Activated gamma-delta T cell treated with anti-CD3 and anti-CD28 coated beads, Interleukin-2, amount 50 U/mL, for 16 hours (primary cell): Measurements from ENCODE around the gene SUMO2.
"Not testable (repeated sequence)": the region's sequence is repeated elsewhere in the genome, so short reads cannot be mapped to it uniquely, and the experiment has no call there.

Experiments
- DNase-seq: peaks from one replicate; pipeline ENCODE4 v3.0.0-alpha.2; 2020; ENCODE audit warnings: low read depth

Gene SUMO2

DNA sequence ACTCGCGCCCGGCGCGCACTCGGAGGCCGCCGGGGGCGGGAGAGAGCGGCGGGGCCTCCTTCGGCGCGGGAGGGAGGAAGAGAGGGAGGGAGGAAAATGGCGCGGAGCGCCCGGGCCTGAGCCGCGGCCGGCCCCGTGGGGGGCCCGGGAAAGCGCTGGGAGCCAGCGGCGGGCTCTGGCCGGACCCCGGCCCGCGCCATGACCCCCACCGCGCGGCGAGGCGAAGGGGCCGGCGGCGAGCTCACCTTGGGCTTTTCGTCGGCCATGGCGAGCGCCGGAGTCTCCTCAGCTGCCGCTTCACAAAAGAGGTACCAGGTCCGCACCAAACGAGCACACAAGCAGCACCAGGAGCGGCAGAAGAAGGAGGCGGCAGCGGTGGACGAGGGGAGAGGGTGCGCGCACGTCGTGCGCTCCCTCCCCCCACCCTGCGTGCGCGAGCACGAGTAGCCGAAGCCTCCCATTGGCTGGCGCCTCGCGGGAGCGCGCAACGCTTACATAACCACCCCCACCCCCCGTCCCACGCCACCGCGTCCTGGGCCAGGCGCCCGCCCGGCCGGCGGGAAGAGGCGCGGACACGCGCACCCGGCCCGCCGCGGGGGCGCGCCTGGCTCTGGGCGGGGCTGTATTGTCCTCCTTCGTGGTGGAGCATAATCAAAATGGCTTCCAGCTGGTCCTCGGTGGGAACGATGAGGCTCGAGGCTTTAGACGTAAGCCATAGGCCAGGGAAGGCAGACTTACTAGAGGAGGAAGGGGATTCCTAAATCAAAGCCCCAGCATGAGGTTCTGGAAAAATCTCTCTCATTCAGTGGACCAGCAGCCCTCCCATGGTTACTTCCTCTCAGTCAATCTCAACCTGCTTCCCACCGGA lies at the start of gene SUMO2:
TSS of gene SUMO2 (minus strand) at position 391 of the 868 bp plus-strand sequence. CDS start at position 266, 125 bp downstream.
- peak; percentile 93 for DNase-seq

DNA sequence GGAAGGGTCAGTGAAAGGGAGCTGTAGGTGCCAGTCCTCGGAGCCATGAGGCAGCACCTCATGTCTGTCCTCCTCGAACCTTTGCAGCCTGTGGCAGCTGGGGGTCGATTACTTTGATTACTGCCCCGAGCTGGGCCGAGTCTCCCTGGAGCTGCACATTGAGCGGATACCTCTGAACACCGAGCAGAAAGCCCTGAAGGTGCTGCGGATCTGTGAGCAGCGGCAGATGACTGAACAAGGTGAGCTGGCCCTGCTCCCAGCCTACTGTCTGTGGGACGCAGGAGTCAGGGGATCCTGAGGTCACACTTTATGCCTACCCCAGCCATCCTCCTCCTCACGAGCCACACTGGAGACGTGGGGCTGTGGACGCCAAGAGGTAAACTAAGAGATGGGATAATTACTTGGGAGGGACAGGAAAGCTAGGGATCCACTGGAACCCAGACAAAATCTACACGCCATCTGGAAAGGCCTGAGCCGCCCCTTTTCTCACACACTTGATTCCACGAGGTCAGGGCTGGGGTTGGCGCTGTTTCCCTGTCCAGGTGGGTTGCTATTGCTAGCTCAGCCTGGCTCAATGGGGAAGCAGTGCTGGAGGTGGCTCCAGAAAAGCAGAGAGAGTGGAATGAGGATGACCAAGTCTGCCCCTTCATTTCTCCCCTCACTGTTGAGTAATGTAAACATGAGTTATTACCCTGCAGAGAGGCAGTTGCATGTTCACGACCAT lies 49.1 kb upstream of the SUMO2 start:
- no peak for DNase-seq

DNA sequence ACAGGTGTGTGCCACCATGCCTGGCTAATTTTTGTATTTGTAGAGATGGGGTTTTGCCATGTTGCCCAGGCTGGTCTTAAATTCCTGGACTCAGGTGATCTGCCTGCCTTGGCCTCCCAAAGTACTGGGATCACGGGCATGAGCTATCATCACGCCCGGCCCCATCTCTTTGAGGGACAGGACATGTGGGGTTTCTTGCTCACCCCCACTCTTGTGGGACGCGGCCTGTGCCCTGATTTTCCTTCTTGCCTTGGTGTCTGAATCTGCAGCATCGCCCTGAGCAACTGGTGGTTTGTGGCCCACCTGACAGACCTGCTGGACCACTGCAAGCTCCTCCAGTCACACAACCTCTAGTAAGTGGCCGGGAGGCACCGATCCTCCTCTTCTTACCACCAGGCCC lies 48.3 kb upstream of the SUMO2 start:
- DNase-seq, result no peak

- DNase-seq, result no peak
These were observed 46.1 kb upstream of the SUMO2 start for GRCh38 chr17:75228847-75229246.

GRCh38 chr17:75228305-75228704 lies 45.5 kb upstream of the SUMO2 start:
- no peak for DNase-seq

GRCh38 chr17:75227729-75228128 lies 45.0 kb upstream of the SUMO2 start:
- no peak for DNase-seq

GRCh38 chr17:75225016-75225415 lies 42.3 kb upstream of the SUMO2 start:
- no peak for DNase-seq

DNA sequence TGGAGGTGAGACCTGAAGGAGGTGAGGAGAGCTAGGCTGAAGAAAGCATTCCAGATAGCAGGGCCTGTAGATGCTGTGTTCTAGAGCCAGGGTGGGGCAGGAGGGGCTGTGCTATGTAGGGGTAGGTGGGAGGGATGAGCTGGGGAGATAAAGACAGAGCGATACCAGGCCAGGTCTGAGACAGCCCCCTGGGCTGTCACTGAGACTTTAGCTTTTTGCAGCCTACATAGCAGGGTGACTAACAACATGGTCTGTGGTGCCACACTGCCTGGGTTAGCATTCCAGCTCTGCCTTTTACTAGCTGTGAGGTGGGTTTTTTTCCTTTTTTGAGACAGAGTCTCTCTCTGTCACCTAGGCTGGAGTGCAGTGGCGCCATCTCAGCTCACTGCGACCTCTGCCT lies 37.1 kb upstream of the SUMO2 start:
- no peak for DNase-seq

- no peak for DNase-seq
These were observed 35.4 kb upstream of the SUMO2 start for GRCh38 chr17:75218131-75218530.

- DNase-seq, result no peak
These were observed 26.3 kb upstream of the SUMO2 start for GRCh38 chr17:75209061-75209460.

- DNase-seq, result no peak
These were observed 25.4 kb upstream of the SUMO2 start for GRCh38 chr17:75208161-75208560.

DNA sequence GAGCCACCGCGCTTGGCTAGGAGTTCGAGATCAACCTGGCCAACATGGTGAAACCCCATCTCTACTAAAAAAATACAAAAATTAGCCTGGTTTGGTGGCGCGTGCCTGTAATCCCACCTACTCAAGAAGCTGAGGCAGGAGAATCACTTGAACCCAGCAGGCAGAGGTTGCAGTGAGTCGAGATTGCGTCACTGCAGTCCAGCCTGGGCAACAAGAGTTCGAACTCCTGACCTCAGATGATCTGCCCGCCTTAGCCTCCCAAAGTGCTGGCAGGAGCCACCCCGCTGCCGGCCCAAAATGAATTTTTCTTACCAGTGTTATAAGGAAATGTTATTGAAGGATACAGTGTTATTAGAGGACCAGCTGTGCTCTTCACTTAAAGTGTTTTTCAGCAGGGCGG lies 25.0 kb upstream of the SUMO2 start:
- no peak for DNase-seq

GRCh38 chr17:75207050-75207407 lies 24.3 kb upstream of the SUMO2 start:
- DNase-seq, result not testable (repeated sequence)

DNA sequence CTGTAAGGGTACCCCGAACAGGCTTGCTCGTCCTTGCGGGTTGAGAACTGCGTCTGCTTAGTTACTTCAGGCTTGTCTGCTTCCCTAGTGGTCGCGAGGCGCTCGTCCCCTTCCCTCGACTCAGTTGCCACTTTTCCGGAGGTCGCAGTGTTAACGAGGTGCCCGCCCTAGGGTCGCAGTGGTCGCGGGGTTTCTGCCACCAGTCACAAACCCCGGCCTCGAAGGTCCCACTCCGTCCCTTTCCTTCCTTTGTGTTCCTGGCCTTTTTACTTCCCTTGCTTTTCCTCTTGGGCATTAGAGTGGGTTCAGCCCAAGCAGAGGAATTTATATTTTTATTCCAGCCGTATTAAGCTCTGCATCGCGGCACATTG lies 23.0 kb upstream of the SUMO2 start:
- DNase-seq, result no peak

DNA sequence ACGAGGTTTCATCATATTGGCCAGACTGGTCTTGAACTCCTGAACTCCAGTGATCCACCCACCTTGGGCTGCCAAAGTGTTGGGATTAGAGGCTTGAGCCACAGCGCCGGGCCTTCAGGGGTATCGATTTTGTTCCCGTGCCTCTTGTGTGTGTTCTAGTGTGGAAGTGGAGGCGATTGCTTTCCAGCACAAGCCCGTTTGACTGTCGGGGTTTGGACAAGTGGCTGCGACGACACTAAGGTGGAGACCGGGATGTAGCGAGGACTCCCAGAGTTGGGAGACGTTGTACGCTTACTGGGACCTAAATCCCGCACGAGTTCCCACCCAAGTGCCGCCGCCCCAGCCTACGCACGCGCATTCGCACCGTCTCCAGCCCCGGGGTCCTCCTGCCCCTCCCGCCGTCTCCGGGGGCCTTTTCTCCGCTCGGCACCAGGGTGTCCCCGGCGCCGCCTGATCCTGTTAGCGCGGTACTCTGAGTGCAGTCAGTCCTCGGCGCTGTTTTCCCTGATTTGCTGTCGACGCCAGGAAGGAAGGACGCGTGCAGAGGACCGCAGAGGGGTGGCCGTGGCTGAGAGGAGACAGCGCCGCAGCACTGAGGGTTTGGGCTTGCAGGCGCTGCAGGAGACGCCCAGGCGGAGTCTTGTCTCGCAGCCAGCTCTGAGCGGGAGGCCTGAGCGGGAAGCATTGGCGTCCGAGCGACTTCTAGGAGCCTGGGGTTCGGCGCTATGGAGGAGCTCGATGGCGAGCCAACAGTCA lies 22.5 kb upstream of the SUMO2 start, which contains the start of gene NUP85:
TSS of gene NUP85 (plus strand) at position 643 of the 756 bp plus-strand sequence. CDS start at position 726, 83 bp downstream.
- DNase-seq, result peak; percentile 89

DNA sequence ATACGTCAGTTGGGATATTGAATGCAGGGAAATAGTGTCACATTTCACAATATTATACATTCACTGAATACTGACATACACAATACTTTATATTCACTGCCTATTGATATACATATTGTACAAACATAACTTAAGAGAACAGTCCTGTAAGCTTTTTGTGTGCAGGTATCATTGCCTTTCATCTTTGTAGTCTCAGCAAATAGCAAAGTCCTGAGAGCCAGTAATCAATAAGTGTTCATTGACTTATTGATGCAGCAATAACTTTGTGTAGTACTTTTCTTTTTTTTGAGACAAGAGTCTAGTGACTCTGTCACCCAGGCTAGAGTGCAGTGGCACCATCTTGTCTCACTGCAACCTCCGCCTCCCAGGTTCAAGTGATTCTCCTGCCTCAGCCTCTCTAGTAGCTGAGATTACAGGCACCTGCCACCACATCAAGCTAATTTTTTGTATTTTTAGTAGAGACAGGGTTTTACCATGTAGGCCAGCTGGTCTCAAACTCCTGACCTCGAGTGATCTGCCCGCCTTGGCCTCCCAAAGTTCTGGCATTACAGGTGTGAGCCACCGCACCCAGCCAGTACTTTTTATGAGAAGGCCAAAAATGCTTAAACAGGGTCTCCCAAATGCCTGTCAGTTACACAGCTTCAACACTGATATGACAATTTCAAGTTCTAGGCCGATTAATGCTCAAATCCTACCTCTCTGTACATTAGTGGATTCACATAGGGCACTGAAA lies 17.3 kb upstream of the SUMO2 start:
- DNase-seq, result no peak

DNA sequence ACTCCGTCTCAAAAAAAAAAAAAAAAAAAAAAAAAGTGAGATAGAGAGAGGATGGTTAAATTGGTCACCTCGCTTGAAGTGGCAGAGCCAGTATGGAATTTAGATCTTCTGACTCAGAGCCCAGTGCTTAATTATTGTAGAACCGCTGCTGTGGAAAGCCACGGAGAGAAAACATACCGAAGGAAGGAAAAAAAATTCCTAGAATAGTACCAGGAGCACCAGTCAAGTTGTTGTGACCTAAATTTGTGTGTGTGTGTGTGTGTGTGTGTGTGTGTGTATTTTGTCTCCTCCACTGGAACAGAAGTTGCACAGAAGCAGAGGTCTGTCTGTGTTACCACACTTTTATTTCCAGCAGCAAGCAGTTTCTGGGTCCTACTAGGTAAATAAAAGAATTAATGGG lies 12.1 kb upstream of the SUMO2 start:
- no peak for DNase-seq

- DNase-seq, result no peak
These were observed 8.8 kb upstream of the SUMO2 start for GRCh38 chr17:75191584-75191983.

DNA sequence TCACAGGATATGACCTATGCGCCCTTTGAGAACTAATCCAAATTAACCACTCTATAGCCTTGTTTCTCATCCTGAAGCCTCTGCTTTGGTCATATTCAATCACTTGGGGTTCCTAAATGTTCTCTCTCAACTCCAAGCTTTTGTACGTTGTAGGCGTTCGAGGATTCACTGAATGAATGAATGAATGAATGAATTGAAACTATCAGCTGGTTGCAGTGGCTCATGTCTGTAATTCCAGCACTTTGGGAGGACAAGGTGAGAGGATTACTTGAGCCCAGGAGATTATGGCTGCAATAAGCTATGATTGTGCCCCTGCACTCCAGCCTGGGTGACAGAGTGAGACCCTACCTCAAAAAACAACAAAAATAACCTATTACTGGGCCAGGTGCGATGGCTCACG lies 5.9 kb upstream of the SUMO2 start:
- DNase-seq, result no peak

DNA sequence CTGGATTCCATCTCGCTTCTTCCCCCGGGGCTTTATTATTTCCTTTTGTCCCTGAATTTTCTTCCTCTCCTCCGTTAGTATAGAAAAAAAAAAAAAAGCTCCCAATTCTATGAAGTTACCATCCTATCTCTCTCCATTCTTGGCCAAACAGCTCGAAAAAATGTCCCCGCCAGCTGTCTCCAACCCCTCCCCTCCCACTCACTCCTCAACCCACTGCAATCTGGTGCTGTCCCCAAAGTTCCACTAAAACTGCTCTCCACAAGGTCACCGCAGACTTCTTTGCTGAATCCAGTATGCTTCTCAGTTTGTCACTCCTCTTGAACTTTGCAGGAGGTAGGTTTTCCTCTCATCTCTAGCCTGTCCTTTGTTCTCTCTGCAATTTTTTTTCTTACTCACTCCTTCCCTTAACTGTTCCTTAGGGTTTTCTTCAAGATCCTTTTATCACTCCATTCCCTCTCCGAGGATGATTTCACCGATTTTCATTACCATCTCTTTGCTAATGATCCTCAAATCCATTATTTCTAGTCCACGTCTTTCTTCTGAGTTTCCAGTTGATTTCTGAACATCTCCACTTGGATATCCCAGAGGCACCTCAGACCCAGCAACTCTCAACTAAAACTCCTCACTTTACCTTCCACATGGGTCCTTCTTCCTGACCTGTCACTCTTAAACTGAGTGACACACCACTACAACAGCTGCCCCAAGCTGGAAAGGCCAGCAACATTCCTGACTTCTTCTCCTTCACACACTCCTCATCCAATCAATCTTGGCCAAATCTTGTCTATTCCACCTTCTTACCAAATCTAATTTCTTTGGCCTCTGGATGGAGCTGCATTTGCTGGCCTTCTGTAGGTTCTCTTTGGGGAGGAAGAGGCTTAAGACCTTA lies 1.5 kb upstream of the SUMO2 start:
- no peak for DNase-seq

DNA sequence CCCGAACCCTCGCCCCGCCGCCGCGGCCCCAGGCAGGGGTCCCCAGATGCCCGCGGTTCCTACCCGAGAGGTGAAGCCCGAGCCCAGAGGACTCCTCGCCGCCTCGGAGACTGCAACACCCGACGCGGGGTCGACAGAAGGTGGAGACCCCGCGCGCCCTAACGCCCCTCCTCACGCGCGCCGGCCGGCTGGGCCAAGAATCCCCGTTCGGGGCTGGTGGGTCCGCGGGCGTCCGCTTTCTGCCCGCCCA lies 515 bp downstream of the SUMO2 start:
- no peak for DNase-seq
